Measurements from ENCODE around the gene ARAP3. TPM values are rescaled to one million over a fixed set of nuclear protein-coding genes. Genes with fewer than 3 reads are reported as not detected.

Gene ARAP3
- polyA plus RNA-seq, 1 donor (not counting 4 experiments of a cell fraction or from before 2014, with no cell fraction given), result 1.3 TPM

GRCh38 chr5:141664733-141665461, 17.1 kb downstream of the ARAP3 start:
- no peak overlapping the region for H2AFZ ChIP-seq (ENCODE audit: control insufficient read depth, low read length)
- no peak for DNase-seq (ENCODE audit: low read depth, low spot score)
- H4K20me1 ChIP-seq (ENCODE audit: control insufficient read depth, extremely low read depth, insufficient read depth, low read length), result no peaks in the 10 kb centered on the region
- no peak overlapping the region for H3K27ac ChIP-seq (ENCODE audit: control insufficient read depth, insufficient read depth, low read length)
- no peaks in the 10 kb centered on the region for H3K9me1 ChIP-seq (ENCODE audit: control insufficient read depth, extremely low read depth, insufficient read depth, low read length)
- no peak overlapping the region for H3K4me3 ChIP-seq (ENCODE audit: control insufficient read depth in 2 of 3, extremely low read depth in 1 of 3, insufficient read depth in 2 of 3, low read depth in 1 of 3, low read length in 3 of 3)
- no peak overlapping the region for H3K9ac ChIP-seq (ENCODE audit: control insufficient read depth, extremely low read depth, insufficient read depth, low read length)
- H3K4me2 ChIP-seq (ENCODE audit: control insufficient read depth, extremely low read depth, insufficient read depth, low read depth, low read length), result no peak overlapping the region
- no peaks in the 10 kb centered on the region for H3K4me1 ChIP-seq (ENCODE audit: control insufficient read depth, extremely low read depth, insufficient read depth, low read length)
- no peaks in the 10 kb centered on the region for H3K27me3 ChIP-seq (ENCODE audit: control insufficient read depth, extremely low read depth, insufficient read depth, low read length)
- TF ChIP-seq EZH2 (IDR thresholded peaks at IDR 0.05; ENCODE audit: low read length), result no peak
- TF ChIP-seq CTCF (optimal IDR thresholded peaks at IDR 0.05 in 1 of 3, IDR thresholded peaks at IDR 0.05 in 1 of 3, conservative IDR thresholded peaks at IDR 0.05 in 1 of 3; ENCODE audit: extremely low read depth in 1 of 3, insufficient read depth in 2 of 3, low read length in 3 of 3), result peak; percentile 91 to 93 (median 92)
- H3K36me3 ChIP-seq (ENCODE audit: control insufficient read depth in 2 of 2, extremely low read depth in 1 of 2, insufficient read depth in 2 of 2, low read length in 2 of 2), result no peaks in the 10 kb centered on the region
- no peaks in the 10 kb centered on the region for H3K9me3 ChIP-seq (ENCODE audit: control insufficient read depth, low read depth, low read length)
- dilution Hi-C loops (cut with MboI; ENCODE audit: extremely low pct_ligation_motif_present, low sequenced_read_pairs), result no loop called here
- H3K79me2 ChIP-seq (ENCODE audit: control insufficient read depth, insufficient read depth, low read length), result no peaks in the 10 kb centered on the region
- peak; percentile 17 for FAIRE-seq

- Histone ChIP-seq H3K27ac (ENCODE audit: control insufficient read depth, insufficient read depth, low read length) (no peak overlapping the region), H3K9me1 (ENCODE audit: control insufficient read depth, extremely low read depth, insufficient read depth, low read length) (no peaks in the 10 kb centered on the region), H3K4me2 (ENCODE audit: control insufficient read depth, extremely low read depth, insufficient read depth, low read depth, low read length) (no peak overlapping the region), H4K20me1 (ENCODE audit: control insufficient read depth, extremely low read depth, insufficient read depth, low read length) (no peaks in the 10 kb centered on the region), H3K4me1 (ENCODE audit: control insufficient read depth, extremely low read depth, insufficient read depth, low read length) (no peaks in the 10 kb centered on the region), H2AFZ (ENCODE audit: control insufficient read depth, low read length) (no peak overlapping the region), H3K9ac (ENCODE audit: control insufficient read depth, extremely low read depth, insufficient read depth, low read length) (no peak overlapping the region), H3K27me3 (ENCODE audit: control insufficient read depth, extremely low read depth, insufficient read depth, low read length) (no peaks in the 10 kb centered on the region), H3K79me2 (ENCODE audit: control insufficient read depth, insufficient read depth, low read length) (no peaks in the 10 kb centered on the region), H3K36me3 (ENCODE audit: control insufficient read depth in 2 of 2, extremely low read depth in 1 of 2, insufficient read depth in 2 of 2, low read length in 2 of 2) (no peaks in the 10 kb centered on the region), H3K9me3 (ENCODE audit: control insufficient read depth, low read depth, low read length) (no peaks in the 10 kb centered on the region), H3K4me3 (ENCODE audit: control insufficient read depth in 2 of 3, extremely low read depth in 1 of 3, insufficient read depth in 2 of 3, low read depth in 1 of 3, low read length in 3 of 3) (no peak overlapping the region)
- no peak for TF ChIP-seq EZH2 (IDR thresholded peaks at IDR 0.05; ENCODE audit: low read length)
- no peak for TF ChIP-seq CTCF (optimal IDR thresholded peaks at IDR 0.05 in 1 of 3, IDR thresholded peaks at IDR 0.05 in 1 of 3, conservative IDR thresholded peaks at IDR 0.05 in 1 of 3; ENCODE audit: extremely low read depth in 1 of 3, insufficient read depth in 2 of 3, low read length in 3 of 3)
- FAIRE-seq (no peak), DNase-seq (ENCODE audit: low read depth, low spot score) (no peak)
- dilution Hi-C loops (cut with MboI; ENCODE audit: extremely low pct_ligation_motif_present, low sequenced_read_pairs), result no loop called here
Observed at GRCh38 chr5:141663506-141663905, 18.5 kb downstream of the ARAP3 start.

Data from keratinocyte (primary cell).